RCC 7860 (cell line): ENCODE results near the gene LGALS3BP.

Experiments used
- DNase-seq: peaks from one replicate; pipeline ENCODE4 v3.0.0-alpha.2; 2015; ENCODE audit warnings: low spot score
- FAIRE-seq: peaks from 2 replicates; lab custom pipeline; 2012; peaks lifted over from hg19 to GRCh38; lab: Jason Lieb, UNC

Gene LGALS3BP

GRCh38 chr17:79014158-79014758 is 34.5 kb upstream of the LGALS3BP start:
- FAIRE-seq (no peak), DNase-seq (no peak)

- no peak for DNase-seq
- no peak for FAIRE-seq
These were observed 32.9 kb upstream of the LGALS3BP start for GRCh38 chr17:79012563-79013134.

- FAIRE-seq (no peak), DNase-seq (peak; percentile 47)
These were observed 31.9 kb upstream of the LGALS3BP start for GRCh38 chr17:79011451-79012147.

GRCh38 chr17:79010304-79010646 is 30.6 kb upstream of the LGALS3BP start:
- FAIRE-seq (no peak), DNase-seq (no peak)

GRCh38 chr17:79009397-79010303 is 29.9 kb upstream of the LGALS3BP start, which contains the start of gene CANT1:
Gene CANT1 (minus strand): TSS chr17:79009764. CDS start chr17:78997622, 12,142 bp downstream.
- FAIRE-seq: no peak
- peak; percentile 49 for DNase-seq

GRCh38 chr17:79008666-79009387 is 29.1 kb upstream of the LGALS3BP start:
- FAIRE-seq (no peak), DNase-seq (no peak)

GRCh38 chr17:79007504-79008381 is 28.0 kb upstream of the LGALS3BP start:
- DNase-seq (no peak), FAIRE-seq (no peak)

GRCh38 chr17:79006794-79007503 is 27.2 kb upstream of the LGALS3BP start:
- FAIRE-seq (no peak), DNase-seq (no peak)

GRCh38 chr17:79006046-79006445 is 26.3 kb upstream of the LGALS3BP start:
- DNase-seq: no peak
- no peak for FAIRE-seq

- FAIRE-seq: no peak
- DNase-seq: no peak
These were observed 25.5 kb upstream of the LGALS3BP start for GRCh38 chr17:79005063-79005861.

- DNase-seq: no peak
- no peak for FAIRE-seq
These were observed 24.1 kb upstream of the LGALS3BP start for GRCh38 chr17:79003661-79004411.

- FAIRE-seq (no peak), DNase-seq (no peak)
These were observed 23.3 kb upstream of the LGALS3BP start for GRCh38 chr17:79002796-79003593.

GRCh38 chr17:79002291-79002690 is 22.6 kb upstream of the LGALS3BP start:
- no peak for FAIRE-seq
- no peak for DNase-seq

- FAIRE-seq: no peak
- DNase-seq: no peak
These were observed 21.7 kb upstream of the LGALS3BP start for GRCh38 chr17:79001190-79002020.

- DNase-seq (no peak), FAIRE-seq (no peak)
These were observed 20.9 kb upstream of the LGALS3BP start for GRCh38 chr17:79000396-79001189.
